Measurements from ENCODE around the gene RAB35. TPM values are rescaled to one million over a fixed set of nuclear protein-coding genes. Genes with fewer than 3 reads are reported as not detected.

The RAB35 gene
- total and polyA plus RNA-seq, 2 experiments from 2014 or later, result 22.6 to 24.0 TPM

DNA sequence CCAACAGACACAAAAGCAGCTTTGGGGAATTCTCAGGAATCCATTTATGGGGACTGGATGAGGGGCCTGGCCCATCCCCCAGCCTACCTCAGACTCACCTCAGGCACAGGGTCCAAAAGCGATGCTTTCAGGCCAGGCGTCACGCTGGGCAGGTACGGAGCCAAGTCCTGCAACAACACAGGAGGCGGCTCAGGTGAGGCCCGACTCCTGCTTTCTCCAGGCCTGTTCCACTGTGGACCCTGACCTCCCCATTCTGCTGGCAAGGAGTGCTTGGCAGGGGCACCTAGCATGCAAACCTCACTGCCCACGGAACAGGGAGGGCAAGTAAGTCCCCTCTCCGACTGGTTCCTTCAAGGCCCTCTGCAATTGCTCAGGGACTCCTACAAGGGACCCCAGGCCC lies 28.6 kb upstream of the RAB35 start:
- Histone ChIP-seq H3K4me1 (ENCODE audit: insufficient read depth) (no peaks in the 10 kb centered on the region), H2AFZ (no peak overlapping the region), H3K79me2 (no peaks in the 10 kb centered on the region), H3K9me3 (ENCODE audit: low read depth) (no peaks in the 10 kb centered on the region), H3K4me3 (no peak overlapping the region), H3K27me3 (no peaks in the 10 kb centered on the region), H3K4me2 (no peak overlapping the region), H3K36me3 (replicated peaks; ENCODE audit: insufficient read depth, low read depth) (no peaks in the 10 kb centered on the region), H4K20me1 (ENCODE audit: insufficient read depth, poor library complexity, severe bottlenecking) (no peaks in the 10 kb centered on the region), H3K9me2 (replicated peaks; ENCODE audit: insufficient read depth) (no peaks in the 10 kb centered on the region), H3K27ac (no peak overlapping the region)
- over 99% methylated on average over 8 of the region's 8 CpGs for WGBS (ENCODE audit: low lambda C conversion rate, missing lambda C conversion rate)
- TF ChIP-seq EZH2phosphoT487 (IDR thresholded peaks at IDR 0.05; ENCODE audit: low read depth, severe bottlenecking, unreplicated experiment) (no peak), EZH2 (IDR thresholded peaks at IDR 0.05; ENCODE audit: borderline replicate concordance) (no peak), CTCF (IDR thresholded peaks at IDR 0.05; ENCODE audit: poor library complexity) (no peak)
- no peak for DNase-seq (ENCODE audit: low spot score)

- Histone ChIP-seq H3K27me3 (no peaks in the 10 kb centered on the region), H4K20me1 (ENCODE audit: insufficient read depth, poor library complexity, severe bottlenecking) (no peaks in the 10 kb centered on the region), H3K9me2 (replicated peaks; ENCODE audit: insufficient read depth) (no peaks in the 10 kb centered on the region), H3K79me2 (no peaks in the 10 kb centered on the region), H3K36me3 (replicated peaks; ENCODE audit: insufficient read depth, low read depth) (no peaks in the 10 kb centered on the region), H3K9me3 (ENCODE audit: low read depth) (no peaks in the 10 kb centered on the region), H3K4me1 (ENCODE audit: insufficient read depth) (no peaks in the 10 kb centered on the region), H3K4me3 (no peak overlapping the region), H3K27ac (no peak overlapping the region), H3K4me2 (no peak overlapping the region), H2AFZ (no peak overlapping the region)
- 98% methylated on average over 11 of the region's 11 CpGs for WGBS (ENCODE audit: low lambda C conversion rate, missing lambda C conversion rate)
- DNase-seq (ENCODE audit: low spot score), result no peak
- TF ChIP-seq CTCF (IDR thresholded peaks at IDR 0.05; ENCODE audit: poor library complexity) (no peak), EZH2phosphoT487 (IDR thresholded peaks at IDR 0.05; ENCODE audit: low read depth, severe bottlenecking, unreplicated experiment) (no peak), EZH2 (IDR thresholded peaks at IDR 0.05; ENCODE audit: borderline replicate concordance) (no peak)
These were observed 27.7 kb upstream of the RAB35 start for GRCh38 chr12:120144215-120144614.

DNA sequence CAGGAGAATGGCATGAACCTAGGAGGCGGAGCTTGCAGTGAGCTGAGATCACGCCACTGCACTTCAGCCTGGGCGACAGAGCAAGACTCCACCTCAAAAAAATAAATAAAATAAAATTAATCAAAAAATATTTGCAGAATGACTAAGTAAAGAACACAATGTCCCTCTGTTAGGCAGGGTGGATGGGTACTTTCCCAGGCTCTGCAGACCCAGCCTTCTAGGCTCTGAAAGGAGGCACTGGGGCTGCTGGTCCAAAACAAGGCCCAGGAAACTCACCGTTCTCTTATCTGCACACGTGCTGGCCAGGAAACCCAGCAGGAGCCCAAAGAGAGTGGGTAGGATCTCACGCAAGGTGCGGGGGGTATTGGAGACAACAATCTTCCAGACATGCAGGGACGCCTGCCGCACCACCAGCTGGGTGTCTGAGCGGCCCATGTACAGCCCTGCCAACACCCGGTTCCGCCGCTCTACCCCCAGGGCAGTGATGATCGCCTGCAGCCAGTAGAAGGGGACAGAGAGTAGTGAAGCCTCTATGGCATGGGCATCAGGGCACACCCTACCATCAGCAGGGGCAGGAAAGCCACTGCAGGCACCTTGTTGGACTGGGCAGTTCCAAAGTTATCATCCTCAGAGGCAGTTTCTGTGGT lies 25.8 kb upstream of the RAB35 start:
- Histone ChIP-seq H2AFZ (no peak overlapping the region), H3K27me3 (no peaks in the 10 kb centered on the region), H3K9me3 (ENCODE audit: low read depth) (no peaks in the 10 kb centered on the region), H3K79me2 (no peaks in the 10 kb centered on the region), H3K4me3 (no peak overlapping the region), H3K4me1 (ENCODE audit: insufficient read depth) (no peaks in the 10 kb centered on the region), H3K27ac (no peak overlapping the region), H3K4me2 (no peak overlapping the region), H3K36me3 (replicated peaks; ENCODE audit: insufficient read depth, low read depth) (no peaks in the 10 kb centered on the region), H3K9me2 (replicated peaks; ENCODE audit: insufficient read depth) (no peaks in the 10 kb centered on the region), H4K20me1 (ENCODE audit: insufficient read depth, poor library complexity, severe bottlenecking) (no peaks in the 10 kb centered on the region)
- DNase-seq (ENCODE audit: low spot score), result no peak
- TF ChIP-seq EZH2 (IDR thresholded peaks at IDR 0.05; ENCODE audit: borderline replicate concordance) (no peak), CTCF (IDR thresholded peaks at IDR 0.05; ENCODE audit: poor library complexity) (no peak), EZH2phosphoT487 (IDR thresholded peaks at IDR 0.05; ENCODE audit: low read depth, severe bottlenecking, unreplicated experiment) (no peak)
- WGBS (ENCODE audit: low lambda C conversion rate, missing lambda C conversion rate), result 96% methylated on average over 14 of the region's 14 CpGs
